ENCODE measurements around the gene HDAC9. TPM values are rescaled to one million over a fixed set of nuclear protein-coding genes. Genes with fewer than 3 reads are reported as not detected.

HDAC9 gene
- total and polyA plus RNA-seq, 8 donors, result 1.3 to 12.3 (median 3.5) TPM

DNA sequence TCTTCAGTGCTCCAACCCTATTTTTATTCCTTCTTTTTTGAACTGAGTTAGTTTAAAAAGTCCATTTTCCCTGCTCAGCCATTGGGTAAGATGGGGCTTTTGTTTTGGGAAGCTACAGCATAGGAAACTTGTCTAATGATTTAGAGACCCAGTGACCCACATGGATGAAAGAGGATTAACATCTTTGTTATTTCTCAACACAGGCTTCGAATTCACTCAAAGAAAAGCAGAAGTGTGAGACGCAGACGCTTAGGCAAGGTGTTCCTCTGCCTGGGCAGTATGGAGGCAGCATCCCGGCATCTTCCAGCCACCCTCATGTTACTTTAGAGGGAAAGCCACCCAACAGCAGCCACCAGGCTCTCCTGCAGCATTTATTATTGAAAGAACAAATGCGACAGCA, 152.0 kb downstream of the HDAC9 start:
- 73 to 76% methylated on average over 5 of the region's 5 CpGs for WGBS, 2 donors
- TF ChIP-seq, protein P1, sequence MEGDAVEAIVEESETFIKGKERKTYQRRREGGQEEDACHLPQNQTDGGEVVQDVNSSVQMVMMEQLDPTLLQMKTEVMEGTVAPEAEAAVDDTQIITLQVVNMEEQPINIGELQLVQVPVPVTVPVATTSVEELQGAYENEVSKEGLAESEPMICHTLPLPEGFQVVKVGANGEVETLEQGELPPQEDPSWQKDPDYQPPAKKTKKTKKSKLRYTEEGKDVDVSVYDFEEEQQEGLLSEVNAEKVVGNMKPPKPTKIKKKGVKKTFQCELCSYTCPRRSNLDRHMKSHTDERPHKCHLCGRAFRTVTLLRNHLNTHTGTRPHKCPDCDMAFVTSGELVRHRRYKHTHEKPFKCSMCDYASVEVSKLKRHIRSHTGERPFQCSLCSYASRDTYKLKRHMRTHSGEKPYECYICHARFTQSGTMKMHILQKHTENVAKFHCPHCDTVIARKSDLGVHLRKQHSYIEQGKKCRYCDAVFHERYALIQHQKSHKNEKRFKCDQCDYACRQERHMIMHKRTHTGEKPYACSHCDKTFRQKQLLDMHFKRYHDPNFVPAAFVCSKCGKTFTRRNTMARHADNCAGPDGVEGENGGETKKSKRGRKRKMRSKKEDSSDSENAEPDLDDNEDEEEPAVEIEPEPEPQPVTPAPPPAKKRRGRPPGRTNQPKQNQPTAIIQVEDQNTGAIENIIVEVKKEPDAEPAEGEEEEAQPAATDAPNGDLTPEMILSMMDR (IDR thresholded peaks at IDR 0.05), result no peak
- Histone ChIP-seq H3K27ac (no peak overlapping the region), H3K36me3 (no peaks in the 10 kb centered on the region), H3K9me3 (no peaks in the 10 kb centered on the region), H3K4me3 (no peak overlapping the region), H3K27me3 (no peaks in the 10 kb centered on the region), H3K4me1 (no peaks in the 10 kb centered on the region)
- intact Hi-C loops (cut with DNase I), result no loop called here
- ATAC-seq (no peak), DNase-seq (no peak), FAIRE-seq (no peak)

DNA sequence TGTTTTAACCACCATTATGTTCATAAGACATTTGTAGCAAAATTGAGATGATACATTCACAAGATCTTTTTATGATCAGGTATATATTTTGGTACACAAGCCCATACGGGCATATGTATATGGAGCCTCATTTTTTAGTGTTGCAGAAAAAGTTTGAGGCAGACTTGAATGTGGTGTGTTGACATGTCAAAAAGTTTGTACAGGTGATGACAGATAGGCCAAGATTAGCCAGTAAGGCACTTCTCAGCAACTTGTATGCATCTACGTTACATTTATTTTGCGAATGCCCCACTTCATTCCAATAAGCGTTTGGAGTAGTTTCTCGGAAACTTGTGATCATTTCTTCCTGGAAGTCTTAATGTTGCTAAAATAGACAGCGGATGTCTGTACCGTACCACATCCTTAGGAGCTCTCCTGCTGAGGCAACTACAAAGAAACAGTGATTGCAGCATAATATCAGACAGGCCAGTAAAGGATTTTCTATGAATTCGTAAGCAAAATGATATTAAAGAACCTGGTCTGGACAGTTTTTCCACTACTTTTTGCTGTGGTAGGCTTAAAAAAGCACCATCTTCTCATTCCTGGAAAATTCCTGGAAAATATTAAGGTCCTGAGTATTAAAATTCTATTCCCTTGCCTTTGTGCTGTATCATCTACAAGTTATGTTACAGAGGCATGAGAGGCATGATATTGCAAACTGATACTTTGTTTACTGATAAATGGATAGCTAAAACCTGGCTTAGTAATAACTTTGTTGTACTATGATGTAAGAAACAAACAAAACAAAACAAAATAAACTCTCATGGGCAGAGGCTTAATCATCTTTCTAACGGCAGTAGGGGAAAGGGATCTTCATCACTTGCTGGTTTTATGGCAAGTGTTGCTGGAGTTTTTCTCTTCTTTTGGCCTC, 153.6 kb downstream of the HDAC9 start:
- H3K27ac ChIP-seq, result no peak overlapping the region
- FAIRE-seq (no peak), ATAC-seq (no peak), DNase-seq (no peak)
- H3K4me3 ChIP-seq, result no peak overlapping the region
- 78 to 84% methylated on average over 9 of the region's 9 CpGs for WGBS, 2 donors
- no peaks in the 10 kb centered on the region for H3K36me3 ChIP-seq
- TF ChIP-seq, protein P1 (IDR thresholded peaks at IDR 0.05), result no peak
- intact Hi-C loops (cut with DNase I), result no loop called here
- H3K4me1 ChIP-seq, result no peaks in the 10 kb centered on the region
- no peaks in the 10 kb centered on the region for H3K27me3 ChIP-seq
- H3K9me3 ChIP-seq, result no peaks in the 10 kb centered on the region

- FAIRE-seq (no peak), ATAC-seq (no peak), DNase-seq (no peak)
- no peak overlapping the region for H3K27ac ChIP-seq
- no peaks in the 10 kb centered on the region for H3K4me1 ChIP-seq
- 61 to 66% methylated on average over 2 of the region's 2 CpGs for WGBS, 2 donors
- intact Hi-C loops (cut with DNase I), result no loop called here
- no peaks in the 10 kb centered on the region for H3K27me3 ChIP-seq
- no peaks in the 10 kb centered on the region for H3K36me3 ChIP-seq
- TF ChIP-seq, protein P1 (IDR thresholded peaks at IDR 0.05), result no peak
- no peaks in the 10 kb centered on the region for H3K9me3 ChIP-seq
- no peak overlapping the region for H3K4me3 ChIP-seq
These were observed 158.0 kb downstream of the HDAC9 start for GRCh38 chr7:18653381-18654155.

- no peak for DNase-seq
These were observed 159.2 kb downstream of the HDAC9 start for GRCh38 chr7:18654709-18655108.

More at GRCh38 chr7:18654709-18655108, 159.2 kb downstream of the HDAC9 start:
- no peak for FAIRE-seq
- Histone ChIP-seq H3K27me3 (no peaks in the 10 kb centered on the region), H3K27ac (no peak overlapping the region), H3K4me3 (no peak overlapping the region), H3K9me3 (no peaks in the 10 kb centered on the region), H3K4me1 (no peaks in the 10 kb centered on the region), H3K36me3 (no peaks in the 10 kb centered on the region)
- no peak for ATAC-seq
- intact Hi-C loops (cut with DNase I), result no loop called here
- WGBS, 2 donors, result 72 to 75% methylated on average over 9 of the region's 9 CpGs
- TF ChIP-seq, protein P1 (IDR thresholded peaks at IDR 0.05), result no peak

Data from pancreas (tissue), 10 donors.